ENCODE data around the gene PSMG1. TPM values are rescaled to one million over a fixed set of nuclear protein-coding genes. Genes with fewer than 3 reads are reported as not detected.

The PSMG1 gene
- total and polyA plus RNA-seq, 2 of the 8 experiments (the other 6 are each of a cell fraction or from before 2014, with no cell fraction given), result 50.7 to 93.7 TPM

DNA sequence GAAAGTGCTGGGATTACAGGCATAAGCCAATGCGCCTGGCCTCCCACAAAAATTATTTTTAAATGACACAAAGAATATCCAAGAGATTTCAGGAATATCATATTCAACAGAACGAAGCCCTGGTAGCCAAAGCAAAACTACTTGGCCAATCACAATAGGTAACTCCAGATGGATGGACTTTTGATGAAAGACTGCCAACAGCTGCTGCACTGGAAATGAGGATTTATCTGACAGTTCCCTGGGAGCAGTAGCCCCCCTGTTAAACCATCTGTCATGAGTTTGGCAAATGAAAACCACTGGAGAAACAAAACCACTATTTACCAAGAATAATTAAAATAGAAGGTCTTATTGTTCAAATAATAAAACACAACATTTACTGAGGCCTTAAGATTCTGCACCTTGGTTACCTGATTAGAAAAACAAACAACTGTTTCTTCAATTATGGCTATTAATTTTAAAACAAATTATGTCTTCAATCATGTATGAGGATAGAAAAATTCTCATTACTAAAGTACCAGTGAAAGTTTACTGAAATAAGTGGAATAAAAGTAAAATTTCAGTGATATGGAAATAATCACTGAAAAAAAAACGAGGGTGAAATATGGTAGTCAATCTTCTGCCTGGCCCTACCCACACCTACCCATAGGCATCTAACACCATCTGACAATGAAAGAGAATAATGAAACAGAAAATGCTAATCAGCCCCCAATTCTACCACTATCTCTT is 34.3 kb upstream of the PSMG1 start (continued):
- TF ChIP-seq SIX5 (IDR thresholded peaks at IDR 0.05; ENCODE audit: low read depth, low read length), result no peak
- no peak for TF ChIP-seq YY1 (IDR thresholded peaks at IDR 0.05; ENCODE audit: low read depth, low read length)
- TF ChIP-seq JUN (IDR thresholded peaks at IDR 0.05; ENCODE audit: low read depth, low read length), result no peak
- TF ChIP-seq SAP30 (IDR thresholded peaks at IDR 0.05; ENCODE audit: insufficient read depth, insufficient replicate concordance, low read length), result no peak
- TF ChIP-seq BCL11A (IDR thresholded peaks at IDR 0.05; ENCODE audit: low read depth in 2 of 2, low read length in 2 of 2), result no peak
- no peak for TF ChIP-seq GTF2F1 (IDR thresholded peaks at IDR 0.05; ENCODE audit: borderline replicate concordance, low read depth, low read length)
- TF ChIP-seq NANOG (IDR thresholded peaks at IDR 0.05; ENCODE audit: insufficient read depth, low read depth, low read length, poor library complexity, severe bottlenecking), result no peak
- TF ChIP-seq KDM1A (IDR thresholded peaks at IDR 0.05; ENCODE audit: borderline replicate concordance, low read length), result no peak

Data from H1 (cell line).